Measurements from ENCODE around the gene SLC25A20. TPM values are rescaled to one million over a fixed set of nuclear protein-coding genes. Genes with fewer than 3 reads are reported as not detected.
A peak's percentile ranks its signal among the peaks of the same experiment; 100 is the strongest.
"Not testable (repeated sequence)": the region's sequence is repeated elsewhere in the genome, so short reads cannot be mapped to it uniquely, and the experiment has no call there.

SLC25A20 gene
- total RNA-seq, 1 donor from 2014 or later = 124 TPM

- no peak for ATAC-seq
- intact Hi-C loops (cut with micrococcal nuclease) = no loop called here
These were observed 47.3 kb downstream of the SLC25A20 start for GRCh38 chr3:48851407-48851806.

GRCh38 chr3:48848816-48849515 is 49.7 kb downstream of the SLC25A20 start:
- no peak for ATAC-seq
- intact Hi-C loops (cut with micrococcal nuclease) = no loop called here
- no peak for DNase-seq

More at GRCh38 chr3:48851407-48851806, 47.3 kb downstream of the SLC25A20 start:
- DNase-seq = no peak

- DNase-seq = peak; percentile 95
- intact Hi-C loops (cut with micrococcal nuclease) = no loop called here
- ATAC-seq = peak; percentile 97
These were observed 50.9 kb downstream of the SLC25A20 start, which contains the start of gene PRKAR2A for GRCh38 chr3:48847504-48848423. TSS of gene PRKAR2A (minus strand) at chr3:48847874. CDS start at chr3:48847596, 278 bp downstream.

GRCh38 chr3:48847053-48847503 is 51.6 kb downstream of the SLC25A20 start:
- ATAC-seq (peak; percentile 79), DNase-seq (peak; percentile 92)
- intact Hi-C loops (cut with micrococcal nuclease) = no loop called here

GRCh38 chr3:48845170-48845569 is 53.5 kb downstream of the SLC25A20 start:
- intact Hi-C loops (cut with micrococcal nuclease) = no loop called here
- no peak for ATAC-seq
- no peak for DNase-seq

GRCh38 chr3:48837163-48837562 is 61.5 kb downstream of the SLC25A20 start:
- DNase-seq (no peak), ATAC-seq (no peak)
- intact Hi-C loops (cut with micrococcal nuclease) = no loop called here

- DNase-seq (no peak), ATAC-seq (peak; percentile 47)
- intact Hi-C loops (cut with micrococcal nuclease) = no loop called here
These were observed 62.9 kb downstream of the SLC25A20 start for GRCh38 chr3:48835650-48836366.

- DNase-seq (no peak), ATAC-seq (no peak)
- intact Hi-C loops (cut with micrococcal nuclease) = no loop called here
These were observed 66.0 kb downstream of the SLC25A20 start for GRCh38 chr3:48832684-48833083.

- ATAC-seq = no peak
- intact Hi-C loops (cut with micrococcal nuclease) = no loop called here
- no peak for DNase-seq
These were observed 68.0 kb downstream of the SLC25A20 start for GRCh38 chr3:48830715-48831114.

GRCh38 chr3:48829525-48829924 is 69.2 kb downstream of the SLC25A20 start:
- not testable (repeated sequence) for DNase-seq

GRCh38 chr3:48827874-48828273 is 70.8 kb downstream of the SLC25A20 start:
- DNase-seq; intact Hi-C loops (cut with micrococcal nuclease); ATAC-seq: not testable (repeated sequence)

More at GRCh38 chr3:48829525-48829924, 69.2 kb downstream of the SLC25A20 start:
- ATAC-seq; intact Hi-C loops (cut with micrococcal nuclease): not testable (repeated sequence)

GRCh38 chr3:48826451-48826850 is 72.2 kb downstream of the SLC25A20 start:
- intact Hi-C loops (cut with micrococcal nuclease) = no loop called here
- DNase-seq = no peak
- ATAC-seq = no peak

GRCh38 chr3:48820612-48821324 is 77.9 kb downstream of the SLC25A20 start:
- DNase-seq (no peak), ATAC-seq (peak; percentile 82)
- intact Hi-C loops (cut with micrococcal nuclease) = no loop called here

GRCh38 chr3:48819234-48820221 is 79.2 kb downstream of the SLC25A20 start:
- intact Hi-C loops (cut with micrococcal nuclease) = no loop called here
- DNase-seq (no peak), ATAC-seq (peak; percentile 33)

- intact Hi-C loops (cut with micrococcal nuclease) = no loop called here
- ATAC-seq = no peak
These were observed 87.2 kb downstream of the SLC25A20 start for GRCh38 chr3:48811524-48811923.

More at GRCh38 chr3:48811524-48811923, 87.2 kb downstream of the SLC25A20 start:
- DNase-seq = no peak
